HG03045 (cell line): ENCODE measurements around the gene HNRNPA0.

ENCODE experiments used
- ATAC-seq: cut with Tn5 transposase; IDR thresholded peaks from one replicate; pipeline ENCODE4 v1.9.1; 2021; ENCODE audit warnings: mild to moderate bottlenecking, moderate library complexity; ENCODE audit not compliant: unreplicated experiment

HNRNPA0 gene

GRCh38 chr5:137754961-137755762 lies 999 bp upstream of the HNRNPA0 start:
- ATAC-seq = peak; percentile 15

DNA sequence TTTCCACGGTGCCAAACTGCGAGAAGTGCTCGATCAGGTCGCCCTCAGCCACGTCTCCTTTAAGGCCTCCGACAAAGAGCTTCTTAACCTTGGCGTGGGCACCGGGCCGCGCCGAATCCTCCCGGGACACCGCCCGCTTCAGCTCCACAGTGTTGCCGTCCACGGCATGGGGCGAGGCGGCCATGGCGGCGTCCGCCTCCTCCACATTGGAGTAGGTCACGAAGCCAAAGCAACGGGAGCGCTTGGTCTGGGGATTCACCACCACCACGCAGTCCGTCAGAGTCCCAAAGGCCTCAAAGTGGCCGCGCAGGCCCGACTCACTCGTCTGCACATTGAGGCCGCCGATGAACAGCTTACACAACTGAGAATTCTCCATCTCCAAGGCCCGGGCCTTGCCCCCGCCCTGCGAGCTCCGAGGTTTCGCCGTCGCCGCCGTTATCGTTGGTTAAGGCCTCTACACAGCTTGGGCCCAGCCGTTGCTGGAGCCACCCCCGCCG lies 424 bp downstream of the HNRNPA0 start:
- peak; percentile 31 for ATAC-seq

- ATAC-seq = no peak
Observed at GRCh38 chr5:137752905-137753690, 1.1 kb downstream of the HNRNPA0 start.

- ATAC-seq = no peak
Observed at GRCh38 chr5:137751869-137752491, 2.2 kb downstream of the HNRNPA0 start.

- ATAC-seq = no peak
Observed at GRCh38 chr5:137750436-137750835, 3.7 kb downstream of the HNRNPA0 start.

GRCh38 chr5:137747848-137748247 lies 6.3 kb downstream of the HNRNPA0 start:
- ATAC-seq = no peak

GRCh38 chr5:137743031-137743640 lies 11.0 kb downstream of the HNRNPA0 start:
- peak; percentile 65 for ATAC-seq

DNA sequence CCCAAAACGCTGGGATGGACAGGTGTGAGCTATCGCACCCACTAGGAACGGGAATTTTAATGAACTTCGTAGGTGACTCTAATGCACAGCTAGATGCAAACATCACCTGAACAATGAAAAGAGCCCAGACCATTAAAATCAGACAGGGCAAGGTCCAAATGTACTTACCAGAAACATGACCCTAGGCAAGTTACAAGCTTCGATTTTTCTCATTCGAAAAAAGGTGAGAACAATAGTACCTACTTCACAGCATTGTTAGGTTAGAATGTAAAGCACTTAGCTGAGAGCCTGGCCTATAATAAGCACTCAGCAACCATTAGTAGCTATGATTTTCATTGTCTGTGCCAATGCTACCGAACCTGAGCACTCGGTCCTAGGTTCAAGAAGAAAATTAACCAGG lies 12.4 kb downstream of the HNRNPA0 start:
- ATAC-seq = no peak

- ATAC-seq = no peak
Observed at GRCh38 chr5:137739737-137740136, 14.4 kb downstream of the HNRNPA0 start.

DNA sequence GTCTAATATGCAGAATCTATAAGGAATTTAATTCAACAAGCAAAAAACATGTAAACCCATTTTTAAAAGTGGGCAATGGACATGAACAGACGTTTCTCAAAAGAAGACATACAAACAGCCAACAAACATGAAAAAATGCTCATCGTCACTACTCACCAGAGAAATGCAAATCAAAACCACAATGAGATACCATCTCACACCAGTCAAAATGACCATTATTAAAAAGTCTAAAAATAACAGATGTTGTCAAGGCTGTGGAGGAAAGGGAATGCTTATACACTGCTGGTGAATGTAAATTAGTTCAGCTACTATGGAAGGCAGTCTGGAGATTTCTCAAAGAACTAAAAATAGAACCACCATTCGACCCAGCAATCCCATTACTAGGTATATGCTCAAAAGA lies 15.2 kb downstream of the HNRNPA0 start:
- no peak for ATAC-seq

- ATAC-seq = no peak
Observed at GRCh38 chr5:137737349-137738131, 16.6 kb downstream of the HNRNPA0 start.

DNA sequence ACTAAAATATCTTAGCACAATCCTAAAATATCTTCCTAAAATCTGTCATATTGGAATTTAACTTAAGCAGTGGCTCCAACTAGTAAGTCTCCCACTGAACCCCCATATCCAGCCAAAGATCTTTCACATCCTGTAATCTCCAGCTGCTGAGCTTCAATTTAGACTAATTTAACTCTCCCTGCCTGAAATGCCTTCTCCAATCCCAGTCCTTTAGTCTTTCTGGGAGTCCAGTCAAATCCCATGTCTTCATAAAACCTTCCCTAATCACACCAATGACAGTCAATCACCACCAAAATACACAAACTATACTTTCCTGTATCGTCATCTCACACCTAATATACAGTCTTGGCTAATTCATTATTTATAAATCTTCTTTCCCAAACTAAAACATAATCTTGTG lies 17.7 kb downstream of the HNRNPA0 start:
- no peak for ATAC-seq

GRCh38 chr5:137735555-137736284 lies 18.4 kb downstream of the HNRNPA0 start, which contains the start of gene KLHL3:
Gene KLHL3, minus strand, starts transcription at chr5:137736089. Its CDS starts 443 bp downstream, at chr5:137735646.
- peak; percentile 67 for ATAC-seq

GRCh38 chr5:137734962-137735554 lies 19.1 kb downstream of the HNRNPA0 start:
- peak; percentile 26 for ATAC-seq

- ATAC-seq = no peak
Observed at GRCh38 chr5:137734331-137734730, 19.8 kb downstream of the HNRNPA0 start.

DNA sequence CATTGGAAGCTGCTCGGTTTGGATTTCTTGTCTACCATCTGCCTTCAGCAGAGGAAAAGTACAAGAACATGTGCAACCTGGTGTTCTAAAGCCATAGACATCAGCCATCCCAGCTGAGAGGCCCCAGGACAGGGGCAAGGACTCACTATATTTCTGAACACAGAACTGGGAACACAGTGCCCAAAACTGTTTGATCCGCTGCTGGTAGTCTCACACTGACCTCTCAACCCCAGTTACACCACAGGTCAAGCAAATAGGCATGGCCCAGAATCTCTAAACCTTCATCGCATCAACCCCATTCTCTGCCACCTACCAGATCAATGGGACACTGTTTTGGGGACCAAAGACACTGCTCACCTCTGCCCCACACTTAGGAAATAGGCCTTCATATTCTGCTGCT lies 20.2 kb downstream of the HNRNPA0 start:
- no peak for ATAC-seq

- ATAC-seq = no peak
Observed at GRCh38 chr5:137733006-137733405, 21.2 kb downstream of the HNRNPA0 start.

GRCh38 chr5:137731176-137731575 lies 23.0 kb downstream of the HNRNPA0 start:
- ATAC-seq = no peak

GRCh38 chr5:137730336-137730735 lies 23.8 kb downstream of the HNRNPA0 start:
- ATAC-seq = no peak
